NCI-H748 treated with DMSO at 0.1 percent for 48 hours (cell line): ENCODE measurements around the gene GRAMD4.

Experiments
- DNase-seq: peaks from one replicate; lab custom pipeline; 2025; lab: John Stamatoyannopoulos, UW

GRAMD4 gene

GRCh38 chr22:46656856-46657654 lies 36.9 kb downstream of the GRAMD4 start:
- no peak for DNase-seq

GRCh38 chr22:46657655-46657953 lies 37.4 kb downstream of the GRAMD4 start:
- DNase-seq, result no peak

GRCh38 chr22:46657996-46658947 lies 38.1 kb downstream of the GRAMD4 start:
- DNase-seq, result no peak

- DNase-seq, result no peak
Measured at GRCh38 chr22:46659059-46659790, 39.0 kb downstream of the GRAMD4 start.

GRCh38 chr22:46659791-46660186 lies 39.6 kb downstream of the GRAMD4 start:
- DNase-seq, result no peak

- DNase-seq, result no peak
Measured at GRCh38 chr22:46660604-46661201, 40.5 kb downstream of the GRAMD4 start.

GRCh38 chr22:46661221-46661851 lies 41.1 kb downstream of the GRAMD4 start:
- DNase-seq, result no peak

GRCh38 chr22:46662226-46662625 lies 42.0 kb downstream of the GRAMD4 start:
- DNase-seq, result no peak

GRCh38 chr22:46663001-46663400 lies 42.8 kb downstream of the GRAMD4 start:
- no peak for DNase-seq

GRCh38 chr22:46663436-46664100 lies 43.4 kb downstream of the GRAMD4 start:
- no peak for DNase-seq

GRCh38 chr22:46664301-46664855 lies 44.2 kb downstream of the GRAMD4 start:
- DNase-seq, result no peak

- DNase-seq, result no peak
Measured at GRCh38 chr22:46665151-46665695, 45.0 kb downstream of the GRAMD4 start.

- no peak for DNase-seq
Measured at GRCh38 chr22:46665751-46666280, 45.6 kb downstream of the GRAMD4 start.

GRCh38 chr22:46666577-46667244 lies 46.5 kb downstream of the GRAMD4 start:
- DNase-seq, result no peak

- DNase-seq, result no peak
Measured at GRCh38 chr22:46667245-46667623, 47.0 kb downstream of the GRAMD4 start.

- DNase-seq, result no peak
Measured at GRCh38 chr22:46668116-46668515, 47.9 kb downstream of the GRAMD4 start.

- no peak for DNase-seq
Measured at GRCh38 chr22:46669201-46669600, 49.0 kb downstream of the GRAMD4 start.

GRCh38 chr22:46671824-46672432 lies 51.7 kb downstream of the GRAMD4 start:
- no peak for DNase-seq

GRCh38 chr22:46672731-46673130 lies 52.5 kb downstream of the GRAMD4 start:
- no peak for DNase-seq
